SH-SY5Y (cell line): ENCODE results near the gene LTBP4.

ENCODE experiments used
- GATA2 ChIP-seq: IDR thresholded peaks from 2 replicates; pipeline ENCODE4 v1.6.1; 2011; ENCODE audit warnings: mild to moderate bottlenecking, low read depth, low read length
- GATA3 ChIP-seq: IDR thresholded peaks from 2 replicates; pipeline ENCODE4 v1.6.1; 2011; ENCODE audit warnings: low read depth, mild to moderate bottlenecking, low read length, moderate library complexity

DNA sequence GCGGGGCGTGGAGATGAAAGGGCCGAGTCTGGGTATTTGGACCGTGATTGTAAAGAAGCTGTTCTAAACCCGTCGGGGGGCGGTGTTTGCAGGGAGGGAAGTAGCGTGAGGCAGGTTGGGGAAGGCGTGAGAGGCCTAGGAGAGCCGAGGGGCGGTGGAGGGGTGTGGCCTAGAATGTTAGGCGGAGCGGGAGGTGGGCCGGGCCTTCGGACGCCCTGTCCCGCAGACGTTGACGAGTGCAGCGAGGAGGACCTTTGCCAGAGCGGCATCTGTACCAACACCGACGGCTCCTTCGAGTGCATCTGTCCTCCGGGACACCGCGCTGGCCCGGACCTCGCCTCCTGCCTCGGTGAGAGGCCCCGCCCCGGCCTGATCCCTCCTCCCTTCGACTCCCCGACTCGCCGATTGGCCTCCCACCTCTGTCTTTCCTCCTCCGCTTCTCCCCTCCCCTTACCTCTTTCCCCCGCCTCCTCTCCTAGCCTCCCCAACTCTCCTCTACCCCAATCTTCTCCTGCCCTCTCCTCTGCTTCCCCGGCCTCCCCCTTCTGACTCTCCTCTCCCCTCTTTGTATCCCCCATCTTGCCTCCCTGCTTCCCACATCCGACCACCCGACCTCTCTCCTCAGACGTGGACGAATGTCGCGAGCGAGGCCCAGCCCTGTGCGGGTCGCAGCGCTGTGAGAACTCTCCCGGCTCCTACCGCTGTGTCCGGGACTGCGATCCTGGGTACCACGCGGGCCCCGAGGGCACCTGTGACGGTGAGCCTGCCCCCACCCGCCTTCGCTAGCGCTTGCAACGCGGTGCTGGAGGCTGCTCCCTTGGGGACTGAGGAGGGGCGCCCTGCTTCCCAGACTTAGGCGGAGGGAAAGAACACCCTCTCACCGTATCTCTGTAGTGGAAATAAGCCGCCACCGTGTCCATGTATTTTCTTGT is 12.8 kb downstream of the LTBP4 start:
- TF ChIP-seq GATA2 (no peak), GATA3 (no peak)
